Activated CD4-positive, alpha-beta T cell treated with anti-CD3 and anti-CD28 coated beads for 36 hours (primary cell): Measurements from ENCODE around the gene ISOC2. TPM values are rescaled to one million over a fixed set of nuclear protein-coding genes. Genes with fewer than 3 reads are reported as not detected.
"Not testable (repeated sequence)": the region's sequence is repeated elsewhere in the genome, so short reads cannot be mapped to it uniquely, and the experiment has no call there.

Source experiments
- ATAC-seq: fragments of 200-7000 bp; cut with Tn5 transposase; one replicate; pipeline ENCODE4 v1.10.0; 2021; ENCODE audit warnings: mild to moderate bottlenecking, moderate library complexity
- CTCF ChIA-PET: fragments of 350-600 bp; sonication (Branson Sonifier 250); formaldehyde crosslinking; loops from one replicate; lab custom pipeline; 2021; ENCODE audit warnings: antibody characterized with exemption; lab: Charles Lee
- POLR2A ChIA-PET: fragments of 350-600 bp; sonication (Branson Sonifier 250); formaldehyde crosslinking; loops from one replicate; lab custom pipeline; 2021; ENCODE audit warnings: antibody characterized with exemption, inconsistent platforms; lab: Charles Lee
- DNase-seq: peaks from one replicate; pipeline ENCODE4 v3.0.0-alpha.2; 2020
- H3K27ac Mint-ChIP-seq: one replicate; pipeline ENCODE4 v1.8.0; 2021; ENCODE audit warnings: mixed read lengths
- H3K27me3 Mint-ChIP-seq: one replicate; pipeline ENCODE4 v1.8.0; 2021; ENCODE audit warnings: mixed read lengths
- H3K36me3 Mint-ChIP-seq: one replicate; pipeline ENCODE4 v1.8.0; 2021; ENCODE audit warnings: low read depth, mixed read lengths
- H3K4me1 Mint-ChIP-seq: one replicate; pipeline ENCODE4 v1.8.0; 2021; ENCODE audit warnings: mixed read lengths
- H3K4me3 Mint-ChIP-seq: one replicate; pipeline ENCODE4 v1.8.0; 2021; ENCODE audit warnings: mild to moderate bottlenecking, moderate library complexity, mixed read lengths
- H3K9me3 Mint-ChIP-seq: one replicate; pipeline ENCODE4 v1.8.0; 2021; ENCODE audit warnings: low read depth, mixed read lengths
- intact Hi-C, 2 experiments: fragments of 100-400 bp; cut with DNase I in 1 of 2; cut with micrococcal nuclease in 1 of 2; formaldehyde crosslinking; loops; one replicate each; pipeline versions ENCODE4 v1.14.2 to v1.15.1; 2022 to 2024; cut with DNase I, micrococcal nuclease
- total RNA-seq, 2 experiments: library from RNA; stranded (reverse); gene quantifications; one replicate each; pipeline ENCODE4 v1.2.3, GENCODE V29; 2021

The ISOC2 gene
- total RNA-seq, 2 experiments from 2014 or later: 24.3 to 28.0 TPM

DNA sequence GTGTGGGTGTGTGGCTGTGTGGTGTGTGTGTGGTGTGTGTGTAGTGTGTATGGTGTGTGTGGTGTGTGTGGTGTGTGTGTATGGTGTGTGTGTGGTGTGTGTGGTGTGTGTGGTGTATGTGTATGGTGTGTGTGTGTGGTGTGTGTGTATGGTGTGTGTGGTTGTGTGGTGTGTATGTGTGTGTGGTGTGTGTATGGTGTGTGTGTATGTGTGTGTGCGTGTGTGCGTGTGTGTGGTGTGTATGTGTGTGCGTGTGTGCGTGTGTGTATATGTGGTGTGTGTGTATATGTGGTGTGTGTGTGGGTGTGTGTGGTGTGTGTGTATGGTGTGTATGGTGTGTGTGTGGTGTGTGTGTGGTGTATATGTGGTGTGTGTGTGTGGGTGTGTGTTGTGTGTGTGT lies 26.4 kb downstream of the ISOC2 start:
- no peak overlapping the region for H3K27ac Mint-ChIP-seq
- DNase-seq: no peak
- peaks cover 44% of the 10 kb centered on the region for H3K27me3 Mint-ChIP-seq
- no peak for ATAC-seq
- H3K9me3 Mint-ChIP-seq: no peaks in the 10 kb centered on the region
- ChIA-PET CTCF (no interaction called here), POLR2A (no interaction called here)
- no peaks in the 10 kb centered on the region for H3K4me1 Mint-ChIP-seq
- no peaks in the 10 kb centered on the region for H3K36me3 Mint-ChIP-seq
- H3K4me3 Mint-ChIP-seq: no peak overlapping the region
- intact Hi-C loops: no loop called here

DNA sequence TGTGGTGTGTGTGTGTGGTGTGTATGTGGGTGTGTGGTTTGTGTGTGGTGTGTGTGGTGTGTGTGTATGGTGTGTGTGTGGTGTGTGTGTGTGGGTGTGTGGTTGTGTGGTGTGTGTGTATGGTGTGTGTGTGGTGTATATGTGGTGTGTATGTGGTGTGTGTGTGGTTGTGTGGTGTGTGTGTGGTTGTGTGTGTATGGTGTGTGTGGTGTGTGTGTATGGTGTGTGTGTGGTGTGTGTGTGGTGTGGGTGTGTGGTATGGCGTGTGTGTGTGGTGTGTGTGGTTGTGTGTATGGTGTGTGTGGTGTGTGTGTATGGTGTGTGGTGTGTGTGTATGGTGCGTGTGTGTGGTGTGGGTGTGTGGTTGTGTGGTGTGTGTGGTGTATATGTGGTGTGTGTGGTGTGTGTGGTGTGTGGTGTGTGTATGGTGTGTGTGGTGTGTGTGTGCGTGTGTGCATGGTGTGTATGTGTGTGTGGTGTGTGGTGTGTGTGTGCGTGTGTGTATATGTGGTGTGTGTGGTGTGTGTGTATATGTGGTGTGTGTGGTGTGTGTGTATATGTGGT lies 27.0 kb downstream of the ISOC2 start:
- Mint-ChIP-seq H3K27ac (no peak overlapping the region), H3K36me3 (no peaks in the 10 kb centered on the region), H3K27me3 (peaks cover 41% of the 10 kb centered on the region), H3K4me3 (no peak overlapping the region), H3K9me3 (no peaks in the 10 kb centered on the region), H3K4me1 (no peaks in the 10 kb centered on the region)
- CTCF ChIA-PET: no interaction called here
- intact Hi-C loops: no loop called here
- POLR2A ChIA-PET: no interaction called here
- ATAC-seq: no peak
- DNase-seq: no peak

GRCh38 chr19:55433292-55433691 lies 28.1 kb downstream of the ISOC2 start:
- no peaks in the 10 kb centered on the region for H3K9me3 Mint-ChIP-seq
- DNase-seq (no peak), ATAC-seq (no peak)
- POLR2A ChIA-PET: no interaction called here
- CTCF ChIA-PET: interaction anchor here (0.7 kb wide), 1 partner anchor 21 kb away, joined by 3 read pairs; no protein-coding TSS in a partner anchor
- H3K4me3 Mint-ChIP-seq: no peak overlapping the region
- no peak overlapping the region for H3K27ac Mint-ChIP-seq
- intact Hi-C loops: no loop called here
- peaks cover 33% of the 10 kb centered on the region for H3K27me3 Mint-ChIP-seq
- no peaks in the 10 kb centered on the region for H3K36me3 Mint-ChIP-seq
- no peaks in the 10 kb centered on the region for H3K4me1 Mint-ChIP-seq

DNA sequence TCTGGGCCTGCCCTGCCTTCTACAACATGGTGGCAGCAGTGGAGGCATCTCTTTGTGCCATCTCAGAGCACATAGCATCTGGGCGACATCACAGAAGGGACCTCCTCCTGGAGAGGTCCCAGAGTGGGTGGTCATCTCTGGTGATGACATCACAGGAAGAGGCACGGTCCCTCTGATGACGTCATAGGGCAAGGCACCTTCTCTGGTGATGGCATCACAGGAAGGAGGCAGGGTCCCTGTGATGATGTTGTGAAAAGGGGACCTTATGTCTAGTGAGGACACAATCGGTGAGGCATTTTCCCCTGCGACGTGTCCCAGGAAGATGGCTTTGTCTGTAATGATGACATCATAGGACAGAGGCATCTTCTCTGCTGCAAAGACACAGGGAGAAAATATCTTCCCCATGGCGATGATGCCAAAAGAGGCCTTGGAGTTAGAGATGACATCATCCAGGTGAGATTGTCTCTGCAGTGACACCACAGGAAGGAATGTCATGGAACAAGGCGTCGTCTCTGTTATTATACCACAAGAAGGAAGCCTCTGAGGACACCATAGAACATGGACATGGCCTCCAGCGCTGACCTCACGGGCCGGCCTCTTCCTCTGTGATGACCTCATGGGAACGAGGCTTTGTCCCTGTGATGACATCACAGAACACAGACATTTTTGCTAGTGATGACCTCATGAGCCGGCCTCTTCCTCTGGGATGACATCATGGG lies 29.0 kb downstream of the ISOC2 start:
- peaks cover 31% of the 10 kb centered on the region for H3K27me3 Mint-ChIP-seq
- H3K9me3 Mint-ChIP-seq: no peaks in the 10 kb centered on the region
- no peaks in the 10 kb centered on the region for H3K4me1 Mint-ChIP-seq
- H3K27ac Mint-ChIP-seq: no peak overlapping the region
- ChIA-PET POLR2A (no interaction called here), CTCF (no interaction called here)
- H3K36me3 Mint-ChIP-seq: no peaks in the 10 kb centered on the region
- intact Hi-C loops: no loop called here
- ATAC-seq: no peak
- no peak overlapping the region for H3K4me3 Mint-ChIP-seq
- DNase-seq: no peak

DNA sequence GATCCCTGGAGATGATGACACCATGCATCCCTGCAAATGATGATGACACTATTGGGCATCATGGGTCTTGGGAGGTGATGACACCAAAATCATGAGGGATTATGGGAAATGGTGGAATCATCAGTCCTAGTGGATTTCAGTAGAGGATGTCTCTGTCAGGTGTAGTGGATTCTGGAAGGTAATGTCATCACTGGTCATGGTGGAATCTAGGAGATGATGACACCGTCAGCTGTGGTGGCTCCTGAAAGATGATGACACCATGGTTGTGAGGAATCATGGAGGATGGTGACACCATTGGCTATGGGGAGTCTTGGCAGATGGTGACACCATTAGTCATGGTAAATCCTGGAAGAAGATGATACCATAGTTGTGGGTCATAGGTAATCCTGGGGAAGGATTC lies 30.3 kb downstream of the ISOC2 start:
- H3K9me3 Mint-ChIP-seq: no peaks in the 10 kb centered on the region
- H3K27me3 Mint-ChIP-seq: peaks cover 21% of the 10 kb centered on the region
- ChIA-PET CTCF (interaction anchor here (0.8 kb wide), 1 partner anchor 872 kb away, joined by 3 read pairs; no protein-coding TSS in a partner anchor), POLR2A (no interaction called here)
- H3K36me3 Mint-ChIP-seq: no peaks in the 10 kb centered on the region
- intact Hi-C loops: no loop called here
- H3K4me1 Mint-ChIP-seq: no peaks in the 10 kb centered on the region
- ATAC-seq: no peak
- H3K27ac Mint-ChIP-seq: no peak overlapping the region
- H3K4me3 Mint-ChIP-seq: no peak overlapping the region
- DNase-seq: no peak

DNA sequence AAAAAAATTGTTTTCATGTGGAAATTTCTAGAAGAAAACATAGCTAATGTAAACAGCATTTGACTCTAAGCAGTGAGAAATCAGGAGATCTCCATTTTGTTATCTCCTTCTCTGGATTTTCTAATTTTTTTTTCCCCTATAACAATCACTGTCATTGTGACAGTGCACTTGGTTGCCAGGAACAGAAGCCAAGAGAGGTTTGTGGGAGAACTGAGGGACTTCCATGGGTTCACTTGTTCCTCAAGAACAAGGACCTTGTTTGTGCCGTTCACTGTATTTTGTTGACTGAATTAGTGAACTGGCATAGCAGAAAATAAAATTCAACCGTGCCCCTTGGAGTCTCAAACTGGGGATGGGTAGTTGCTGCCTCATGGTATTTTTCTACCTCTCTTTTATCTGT lies 35.4 kb downstream of the ISOC2 start:
- no peaks in the 10 kb centered on the region for H3K9me3 Mint-ChIP-seq
- no peak overlapping the region for H3K4me3 Mint-ChIP-seq
- POLR2A ChIA-PET: no interaction called here
- CTCF ChIA-PET: no interaction called here
- no peak overlapping the region for H3K27ac Mint-ChIP-seq
- no peaks in the 10 kb centered on the region for H3K36me3 Mint-ChIP-seq
- peaks cover 10% of the 10 kb centered on the region for H3K4me1 Mint-ChIP-seq
- ATAC-seq (no peak), DNase-seq (no peak)
- H3K27me3 Mint-ChIP-seq: peaks cover 8% of the 10 kb centered on the region
- intact Hi-C loops: no loop called here

GRCh38 chr19:55424518-55424917 lies 36.9 kb downstream of the ISOC2 start:
- DNase-seq: no peak
- Mint-ChIP-seq H3K4me1 (peaks cover 10% of the 10 kb centered on the region), H3K36me3 (no peaks in the 10 kb centered on the region), H3K27ac (no peak overlapping the region), H3K4me3 (no peak overlapping the region), H3K27me3 (no peaks in the 10 kb centered on the region), H3K9me3 (no peaks in the 10 kb centered on the region)
- ChIA-PET POLR2A (no interaction called here), CTCF (no interaction called here)
- intact Hi-C loops: no loop called here
- no peak for ATAC-seq

GRCh38 chr19:55423225-55424005 lies 38.0 kb downstream of the ISOC2 start:
- Mint-ChIP-seq H3K27ac (no peak overlapping the region), H3K4me1 (peaks cover 10% of the 10 kb centered on the region), H3K36me3 (no peaks in the 10 kb centered on the region), H3K9me3 (no peaks in the 10 kb centered on the region), H3K27me3 (no peaks in the 10 kb centered on the region), H3K4me3 (no peak overlapping the region)
- ChIA-PET POLR2A (no interaction called here), CTCF (interaction anchor here (1.0 kb wide), 1 partner anchor 80 kb away, joined by 3 read pairs; no protein-coding TSS in a partner anchor)
- ATAC-seq: no peak
- intact Hi-C loops: no loop called here
- DNase-seq: no peak

DNA sequence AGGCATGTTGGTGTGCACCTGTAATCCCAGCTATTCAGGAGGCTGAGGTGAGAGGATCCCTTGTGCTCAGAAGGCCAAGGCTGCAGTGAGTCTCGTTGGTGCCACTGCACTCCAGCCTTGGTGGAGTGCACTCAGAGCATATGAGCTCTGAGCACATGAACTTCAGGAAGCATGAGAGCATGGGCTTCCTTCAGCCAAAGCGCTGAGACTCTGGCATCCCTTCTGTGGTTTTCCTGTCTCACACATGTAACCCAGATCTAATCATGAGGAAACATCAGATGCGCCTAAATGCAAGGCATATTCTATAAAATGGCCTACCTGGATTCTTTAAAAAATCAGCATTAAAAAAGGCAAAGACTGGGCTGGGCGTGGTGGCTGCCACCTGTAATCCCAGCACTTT lies 40.2 kb downstream of the ISOC2 start:
- H3K4me1 Mint-ChIP-seq: peaks cover 14% of the 10 kb centered on the region
- H3K4me3 Mint-ChIP-seq, H3K27ac Mint-ChIP-seq, H3K36me3 Mint-ChIP-seq, POLR2A ChIA-PET, DNase-seq, ATAC-seq, H3K27me3 Mint-ChIP-seq, intact Hi-C loops, H3K9me3 Mint-ChIP-seq: not testable (repeated sequence)
- CTCF ChIA-PET: interaction anchor here (0.6 to 0.7 kb wide), 2 partner anchors 185 to 447 kb away, joined by 3 read pairs; no protein-coding TSS in a partner anchor

GRCh38 chr19:55419624-55420236 lies 41.7 kb downstream of the ISOC2 start:
- Mint-ChIP-seq H3K27me3 (no peaks in the 10 kb centered on the region), H3K27ac (no peak overlapping the region), H3K4me3 (no peak overlapping the region), H3K9me3 (no peaks in the 10 kb centered on the region), H3K4me1 (peaks cover 14% of the 10 kb centered on the region), H3K36me3 (no peaks in the 10 kb centered on the region)
- intact Hi-C loops: loop anchor here (2.0 kb wide), 2 partner anchors 207 to 279 kb away; no protein-coding TSS in a partner anchor
- CTCF ChIA-PET: interaction anchor here (0.5 to 3.0 kb wide), 4 partner anchors 12 to 117 kb away, joined by 3 to 13 read pairs (median 4); partner anchors contain the start of gene UBE2S
- DNase-seq (no peak), ATAC-seq (no peak)
- POLR2A ChIA-PET: no interaction called here

DNA sequence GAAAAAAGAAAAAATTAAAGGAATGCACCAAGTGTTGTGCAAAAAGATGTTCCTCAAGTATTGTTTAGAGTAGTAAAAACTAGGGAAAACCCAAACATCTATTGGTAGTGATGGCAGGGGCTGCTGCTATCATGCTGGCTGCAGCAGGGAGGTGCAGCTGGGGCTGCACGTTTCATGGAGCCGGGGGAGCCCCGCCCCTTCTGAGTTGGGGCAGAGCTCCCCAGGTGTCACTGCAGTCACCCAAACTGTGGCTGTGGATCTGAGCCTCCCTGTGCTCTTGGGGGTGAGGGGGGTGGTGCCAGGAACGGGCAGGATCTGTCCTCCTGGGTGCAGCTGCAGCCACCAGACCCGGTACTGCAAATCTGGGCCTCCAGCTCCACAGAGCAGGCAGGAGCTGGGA lies 42.3 kb downstream of the ISOC2 start:
- intact Hi-C loops: loop anchor here (2.0 kb wide), 2 partner anchors 206 to 278 kb away; no protein-coding TSS in a partner anchor
- Mint-ChIP-seq H3K36me3 (no peaks in the 10 kb centered on the region), H3K4me3 (no peak overlapping the region), H3K27ac (no peak overlapping the region), H3K4me1 (peaks cover 14% of the 10 kb centered on the region), H3K27me3 (no peaks in the 10 kb centered on the region), H3K9me3 (no peaks in the 10 kb centered on the region)
- DNase-seq (no peak), ATAC-seq (no peak)
- ChIA-PET POLR2A (no interaction called here), CTCF (interaction anchor here (0.8 to 3.0 kb wide), 4 partner anchors 21 to 351 kb away, joined by 3 to 13 read pairs (median 4); no protein-coding TSS in a partner anchor)
